Astrocyte (in vitro differentiated cells and primary cell): ENCODE data around the gene CCDC28A. TPM values are rescaled to one million over a fixed set of nuclear protein-coding genes. Genes with fewer than 3 reads are reported as not detected.

ENCODE experiments used
- DNase-seq: peaks from one replicate; pipeline ENCODE4 v3.0.0-alpha.2; 2010; ENCODE audit warnings: low read depth
- FAIRE-seq: peaks from 2 replicates; lab custom pipeline; 2011; peaks lifted over from hg19 to GRCh38; lab: Jason Lieb, UNC
- H2AFZ ChIP-seq: 2 replicates; pipeline ENCODE4 v1.6.0; 2012; ENCODE audit warnings: low read depth, low read length, inconsistent platforms
- H3K27ac ChIP-seq: 2 replicates; pipeline ENCODE4 v1.5.1; 2011; ENCODE audit warnings: low read depth, low read length, inconsistent platforms
- H3K27me3 ChIP-seq: 2 replicates; pipeline ENCODE4 v1.6.0; 2011; ENCODE audit warnings: low read length, inconsistent platforms; ENCODE audit not compliant: insufficient read depth
- H3K36me3 ChIP-seq: 2 replicates; pipeline ENCODE4 v1.5.1; 2011; ENCODE audit warnings: low read length, inconsistent platforms; ENCODE audit not compliant: insufficient read depth
- H3K4me1 ChIP-seq: 2 replicates; pipeline ENCODE4 v1.5.1; 2011; ENCODE audit warnings: low read length, inconsistent platforms; ENCODE audit not compliant: insufficient read depth
- H3K4me2 ChIP-seq: 2 replicates; pipeline ENCODE4 v1.6.0; 2012; ENCODE audit warnings: low read length, inconsistent platforms
- H3K4me3 ChIP-seq: 2 replicates; pipeline ENCODE4 v1.5.1; 2011; ENCODE audit warnings: low read depth, mild to moderate bottlenecking, low read length, inconsistent platforms; ENCODE audit not compliant: insufficient read depth
- H3K79me2 ChIP-seq: 2 replicates; pipeline ENCODE4 v1.6.0; 2012; ENCODE audit warnings: mild to moderate bottlenecking, low read length, inconsistent platforms; ENCODE audit not compliant: insufficient read depth
- H3K9ac ChIP-seq: 2 replicates; pipeline ENCODE4 v1.6.0; 2012; ENCODE audit warnings: mild to moderate bottlenecking, low read length, inconsistent platforms
- H3K9me3 ChIP-seq: 2 replicates; pipeline ENCODE4 v1.5.1; 2012; ENCODE audit warnings: low read depth, mild to moderate bottlenecking, low read length, inconsistent platforms; ENCODE audit not compliant: insufficient read depth
- H4K20me1 ChIP-seq: 2 replicates; pipeline ENCODE4 v1.6.0; 2012; ENCODE audit warnings: low read length, inconsistent platforms; ENCODE audit not compliant: insufficient read depth
- H3K27ac Mint-ChIP-seq: one replicate; pipeline ENCODE4 v1.8.0; 2021; ENCODE audit warnings: mild to moderate bottlenecking, mixed read lengths; ENCODE audit not compliant: unreplicated experiment
- H3K27me3 Mint-ChIP-seq: one replicate; pipeline ENCODE4 v1.8.0; 2021; ENCODE audit warnings: low read depth, mixed read lengths; ENCODE audit not compliant: unreplicated experiment
- H3K36me3 Mint-ChIP-seq: one replicate; pipeline ENCODE4 v1.8.0; 2021; ENCODE audit warnings: low read depth, mixed read lengths; ENCODE audit not compliant: unreplicated experiment
- H3K4me1 Mint-ChIP-seq: one replicate; pipeline ENCODE4 v1.8.0; 2021; ENCODE audit warnings: low read depth, mixed read lengths; ENCODE audit not compliant: unreplicated experiment
- H3K4me3 Mint-ChIP-seq: one replicate; pipeline ENCODE4 v1.8.0; 2021; ENCODE audit warnings: mild to moderate bottlenecking, moderate library complexity, mixed read lengths; ENCODE audit not compliant: unreplicated experiment
- H3K9me3 Mint-ChIP-seq: one replicate; pipeline ENCODE4 v1.8.0; 2021; ENCODE audit warnings: mild to moderate bottlenecking, mixed read lengths; ENCODE audit not compliant: unreplicated experiment
- EZH2 ChIP-seq: IDR thresholded peaks from 2 replicates; pipeline ENCODE4 v1.6.1; 2012; ENCODE audit warnings: mild to moderate bottlenecking, low read length, inconsistent platforms; ENCODE audit not compliant: insufficient read depth
- total RNA-seq: library from RNA; stranded (reverse); gene quantifications from 2 replicates; pipeline ENCODE4 v1.2.1, GENCODE V29; 2021
- TF ChIP-seq, protein P1 (sequence below): IDR thresholded peaks from 2 replicates; pipeline ENCODE4 v1.5.1; 2011; ENCODE audit warnings: low read depth, mild to moderate bottlenecking, inconsistent platforms, low read length, moderate library complexity; ENCODE audit not compliant: insufficient read depth

The CCDC28A gene
- total RNA-seq, 1 donor from 2014 or later, result 9.5 TPM

GRCh38 chr6:138726066-138726756, 47.4 kb upstream of the CCDC28A start:
- Histone ChIP-seq H3K4me1 (peaks cover 18% of the 10 kb centered on the region), H3K36me3 (no peaks in the 10 kb centered on the region), H3K9me3 (no peaks in the 10 kb centered on the region), H3K79me2 (no peaks in the 10 kb centered on the region), H2AFZ (no peak overlapping the region), H3K4me3 (no peak overlapping the region), H3K27me3 (no peaks in the 10 kb centered on the region), H4K20me1 (no peaks in the 10 kb centered on the region), H3K4me2 (no peak overlapping the region), H3K27ac (no peak overlapping the region), H3K9ac (no peak overlapping the region)
- no peak for DNase-seq
- no peak overlapping the region for H3K4me3 Mint-ChIP-seq
- H3K27ac Mint-ChIP-seq, result no peak overlapping the region
- no peaks in the 10 kb centered on the region for H3K27me3 Mint-ChIP-seq
- FAIRE-seq, result no peak
- H3K9me3 Mint-ChIP-seq, result no peaks in the 10 kb centered on the region
- H3K4me1 Mint-ChIP-seq, result peaks cover 17% of the 10 kb centered on the region
- no peak for TF ChIP-seq EZH2
- TF ChIP-seq, protein P1, sequence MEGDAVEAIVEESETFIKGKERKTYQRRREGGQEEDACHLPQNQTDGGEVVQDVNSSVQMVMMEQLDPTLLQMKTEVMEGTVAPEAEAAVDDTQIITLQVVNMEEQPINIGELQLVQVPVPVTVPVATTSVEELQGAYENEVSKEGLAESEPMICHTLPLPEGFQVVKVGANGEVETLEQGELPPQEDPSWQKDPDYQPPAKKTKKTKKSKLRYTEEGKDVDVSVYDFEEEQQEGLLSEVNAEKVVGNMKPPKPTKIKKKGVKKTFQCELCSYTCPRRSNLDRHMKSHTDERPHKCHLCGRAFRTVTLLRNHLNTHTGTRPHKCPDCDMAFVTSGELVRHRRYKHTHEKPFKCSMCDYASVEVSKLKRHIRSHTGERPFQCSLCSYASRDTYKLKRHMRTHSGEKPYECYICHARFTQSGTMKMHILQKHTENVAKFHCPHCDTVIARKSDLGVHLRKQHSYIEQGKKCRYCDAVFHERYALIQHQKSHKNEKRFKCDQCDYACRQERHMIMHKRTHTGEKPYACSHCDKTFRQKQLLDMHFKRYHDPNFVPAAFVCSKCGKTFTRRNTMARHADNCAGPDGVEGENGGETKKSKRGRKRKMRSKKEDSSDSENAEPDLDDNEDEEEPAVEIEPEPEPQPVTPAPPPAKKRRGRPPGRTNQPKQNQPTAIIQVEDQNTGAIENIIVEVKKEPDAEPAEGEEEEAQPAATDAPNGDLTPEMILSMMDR, result no peak
- H3K36me3 Mint-ChIP-seq, result no peaks in the 10 kb centered on the region

GRCh38 chr6:138726757-138727097, 46.8 kb upstream of the CCDC28A start:
- Mint-ChIP-seq H3K4me3 (no peak overlapping the region), H3K36me3 (peaks cover 2% of the 10 kb centered on the region), H3K4me1 (peaks cover 17% of the 10 kb centered on the region), H3K27me3 (no peaks in the 10 kb centered on the region), H3K27ac (no peak overlapping the region), H3K9me3 (no peaks in the 10 kb centered on the region)
- FAIRE-seq, result no peak
- Histone ChIP-seq H4K20me1 (no peaks in the 10 kb centered on the region), H3K4me1 (peaks cover 18% of the 10 kb centered on the region), H3K79me2 (no peaks in the 10 kb centered on the region), H3K27ac (no peak overlapping the region), H3K27me3 (no peaks in the 10 kb centered on the region), H3K4me2 (no peak overlapping the region), H3K4me3 (no peak overlapping the region), H3K9me3 (no peaks in the 10 kb centered on the region), H3K9ac (no peak overlapping the region), H2AFZ (no peak overlapping the region), H3K36me3 (no peaks in the 10 kb centered on the region)
- DNase-seq, result no peak
- TF ChIP-seq, protein P1, result no peak
- TF ChIP-seq EZH2, result no peak

DNA sequence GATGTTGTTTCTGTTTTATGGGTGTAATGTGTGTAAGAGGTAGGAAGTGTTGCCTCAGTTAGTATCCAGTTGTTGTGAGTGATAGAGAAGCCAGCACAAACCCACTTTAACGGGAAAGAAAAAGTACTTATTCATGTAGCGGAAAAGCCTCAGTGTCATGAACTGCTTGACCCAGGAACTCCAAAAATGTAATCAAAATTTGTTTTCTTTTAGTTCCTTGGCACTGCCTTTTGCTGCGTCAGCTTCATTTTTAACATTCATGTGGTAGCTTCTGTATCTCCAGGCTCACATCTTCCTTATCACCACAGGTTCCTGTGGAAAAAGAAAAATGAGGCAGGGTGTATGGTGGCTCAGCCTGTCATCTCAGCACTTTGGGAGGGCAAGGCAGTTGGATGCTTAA, 46.4 kb upstream of the CCDC28A start:
- H3K9me3 ChIP-seq, result no peaks in the 10 kb centered on the region
- peaks cover 18% of the 10 kb centered on the region for H3K4me1 ChIP-seq
- H2AFZ ChIP-seq, result no peak overlapping the region
- H3K36me3 Mint-ChIP-seq, result peaks cover 2% of the 10 kb centered on the region
- peak; percentile 8 for DNase-seq
- H3K79me2 ChIP-seq, result no peaks in the 10 kb centered on the region
- H3K4me1 Mint-ChIP-seq, result peaks cover 17% of the 10 kb centered on the region
- H3K36me3 ChIP-seq, result no peaks in the 10 kb centered on the region
- H3K27ac Mint-ChIP-seq, result no peak overlapping the region
- H3K27ac ChIP-seq, result no peak overlapping the region
- H3K27me3 Mint-ChIP-seq, result no peaks in the 10 kb centered on the region
- no peaks in the 10 kb centered on the region for H4K20me1 ChIP-seq
- no peak overlapping the region for H3K4me3 Mint-ChIP-seq
- no peak overlapping the region for H3K4me3 ChIP-seq
- TF ChIP-seq EZH2, result no peak
- TF ChIP-seq, protein P1, result no peak
- no peak overlapping the region for H3K9ac ChIP-seq
- H3K4me2 ChIP-seq, result no peak overlapping the region
- no peaks in the 10 kb centered on the region for H3K9me3 Mint-ChIP-seq
- H3K27me3 ChIP-seq, result no peaks in the 10 kb centered on the region
- no peak for FAIRE-seq
